HG03196 (cell line): ENCODE results near the gene BCL6B.

ENCODE experiments used
- ATAC-seq: cut with Tn5 transposase; IDR thresholded peaks from one replicate; pipeline ENCODE4 v1.9.1; 2021; ENCODE audit not compliant: unreplicated experiment

BCL6B gene

DNA sequence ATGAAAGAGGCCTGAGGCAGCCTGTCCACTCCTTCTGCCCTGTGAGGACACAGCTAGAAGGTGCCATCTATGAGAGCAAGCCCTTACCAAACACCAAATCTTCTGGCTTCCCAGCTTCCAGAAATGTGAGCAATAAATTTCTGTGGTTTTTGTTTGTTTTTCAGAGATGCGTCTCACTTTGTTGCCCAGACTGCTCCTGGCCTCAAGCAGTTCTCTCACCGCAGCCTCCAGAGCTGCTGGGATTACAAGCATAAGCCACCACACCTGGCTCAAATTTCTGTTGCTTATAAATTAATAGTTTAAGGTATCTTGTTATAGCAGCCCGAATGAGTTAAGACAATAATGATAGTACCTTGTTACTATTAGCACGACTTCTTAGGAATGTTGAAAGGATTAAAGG lies 33.5 kb downstream of the BCL6B start:
- ATAC-seq = no peak

DNA sequence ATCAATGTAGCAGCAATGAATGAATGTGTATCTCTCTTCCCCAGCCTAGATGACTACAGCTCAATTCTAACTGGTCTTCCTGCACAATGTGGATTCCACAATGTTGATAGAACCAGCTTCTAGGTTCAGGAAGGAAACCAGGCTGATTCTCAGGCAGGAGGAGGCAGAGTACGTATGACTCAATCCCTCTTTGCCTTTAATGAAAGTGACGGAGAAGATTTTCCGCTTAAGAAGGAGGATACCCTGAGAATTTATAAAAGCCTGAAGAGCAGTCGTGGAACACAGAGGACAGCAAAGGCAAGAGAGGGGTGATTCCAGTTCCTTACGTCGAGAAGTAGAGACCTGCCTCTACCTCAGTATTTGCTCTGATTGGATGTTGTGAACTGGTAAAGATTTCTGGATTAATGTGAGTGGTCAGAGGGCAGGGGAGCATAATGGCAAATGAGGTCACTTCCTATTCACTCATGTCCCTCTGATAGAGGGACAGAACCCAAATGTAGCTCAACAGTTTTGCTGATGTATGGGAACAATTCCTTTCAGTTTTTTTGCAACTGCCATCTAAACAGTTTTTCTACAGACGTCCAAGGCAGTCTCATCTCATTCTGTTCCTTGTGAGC lies 36.1 kb downstream of the BCL6B start:
- no peak for ATAC-seq

DNA sequence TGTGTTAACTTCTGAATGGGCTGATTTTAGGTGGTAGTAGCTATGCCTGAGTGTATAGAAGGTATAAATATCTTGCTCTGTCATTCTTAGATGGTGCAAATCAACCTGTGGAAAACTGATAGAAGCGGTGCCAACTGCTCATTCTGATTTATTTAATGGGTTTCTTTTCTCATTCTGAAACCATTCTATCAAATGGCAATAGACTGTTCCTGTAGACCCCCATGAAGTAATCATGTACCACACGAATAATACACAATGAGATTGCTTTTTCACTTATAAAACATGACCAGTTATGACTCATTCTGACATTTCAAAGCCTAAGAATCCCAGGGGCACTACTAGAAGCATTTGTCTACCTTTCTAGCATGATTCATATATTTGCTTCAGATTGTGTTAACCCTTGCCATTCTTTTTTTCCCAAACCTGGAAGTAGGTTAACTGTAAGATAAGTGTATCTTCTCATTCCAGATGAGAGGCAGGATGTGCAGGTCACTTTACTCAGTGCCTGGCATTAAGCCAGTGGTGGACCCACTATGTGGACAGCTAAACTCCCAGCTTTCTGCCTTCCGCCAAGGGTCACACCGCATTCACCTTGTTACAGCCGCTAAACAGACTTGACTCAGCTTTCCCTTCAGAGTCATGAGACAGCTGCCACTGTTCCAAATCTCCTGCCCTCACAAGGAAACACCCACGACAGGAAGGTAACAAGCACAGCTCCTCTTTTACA lies 37.5 kb downstream of the BCL6B start:
- ATAC-seq = no peak

DNA sequence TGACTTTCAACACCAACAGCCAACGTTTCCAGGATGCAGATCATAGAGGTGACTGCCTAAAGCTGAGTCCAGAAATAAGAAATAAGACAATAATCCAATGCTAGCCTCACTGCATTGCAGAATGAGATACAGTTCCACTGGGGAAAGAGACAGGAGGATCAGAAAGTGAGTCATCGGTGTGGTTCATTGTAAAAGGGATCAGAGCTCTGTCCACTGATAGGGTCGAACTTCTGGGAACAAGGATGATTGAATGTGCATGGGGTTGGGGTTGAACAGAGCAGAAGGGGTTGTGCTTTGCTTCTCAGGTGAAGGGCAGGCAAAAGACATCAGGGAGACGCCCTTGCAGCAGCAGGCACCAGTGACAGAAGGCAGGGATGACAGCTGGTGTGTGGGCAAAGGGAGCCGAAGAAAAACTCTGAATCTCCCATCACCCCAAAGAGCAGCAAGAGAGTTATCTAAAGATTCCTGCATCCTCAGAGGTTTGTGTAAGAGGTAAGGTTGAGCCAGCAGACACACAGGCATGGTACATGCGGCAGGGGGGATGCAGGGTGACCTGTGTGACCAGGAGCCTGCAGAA lies 40.8 kb downstream of the BCL6B start:
- ATAC-seq = no peak

DNA sequence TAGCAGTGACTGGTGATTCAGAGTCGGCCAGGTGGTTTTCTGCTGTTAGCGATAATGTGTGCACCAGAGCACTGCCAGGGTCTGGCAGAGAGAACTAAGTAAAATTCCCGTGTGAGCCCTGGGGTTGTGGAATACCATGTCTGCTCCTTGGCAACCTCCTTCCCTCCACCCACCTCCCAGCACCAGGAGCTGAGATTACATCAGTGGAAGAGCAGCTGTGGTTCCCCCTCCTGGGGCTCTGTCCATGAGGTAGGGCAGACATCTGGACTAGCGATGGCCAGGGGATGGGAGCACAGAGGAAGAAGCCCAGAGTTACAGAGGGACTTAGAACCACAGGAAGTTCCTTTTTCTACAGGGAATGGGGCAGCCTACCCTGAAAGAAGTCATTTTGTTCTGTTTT lies 41.4 kb downstream of the BCL6B start:
- ATAC-seq = no peak

DNA sequence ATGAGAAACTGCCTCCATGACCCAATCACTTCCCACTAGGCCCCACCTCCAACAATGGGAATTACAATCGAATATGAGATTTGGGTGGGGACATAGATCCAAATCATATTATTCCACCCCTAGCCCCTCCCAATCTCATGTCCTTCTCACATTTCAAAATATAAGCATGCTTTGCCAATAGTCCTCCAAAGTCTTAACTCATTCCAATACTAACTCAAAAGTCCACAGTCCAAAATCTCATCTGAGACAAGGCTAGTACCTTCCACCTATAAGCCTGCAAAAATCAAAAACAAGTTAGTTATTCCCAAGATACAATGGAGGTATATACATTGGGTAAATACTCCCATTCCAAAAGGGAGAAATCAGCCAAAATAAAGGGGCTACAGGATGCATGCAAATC lies 44.3 kb downstream of the BCL6B start:
- no peak for ATAC-seq

DNA sequence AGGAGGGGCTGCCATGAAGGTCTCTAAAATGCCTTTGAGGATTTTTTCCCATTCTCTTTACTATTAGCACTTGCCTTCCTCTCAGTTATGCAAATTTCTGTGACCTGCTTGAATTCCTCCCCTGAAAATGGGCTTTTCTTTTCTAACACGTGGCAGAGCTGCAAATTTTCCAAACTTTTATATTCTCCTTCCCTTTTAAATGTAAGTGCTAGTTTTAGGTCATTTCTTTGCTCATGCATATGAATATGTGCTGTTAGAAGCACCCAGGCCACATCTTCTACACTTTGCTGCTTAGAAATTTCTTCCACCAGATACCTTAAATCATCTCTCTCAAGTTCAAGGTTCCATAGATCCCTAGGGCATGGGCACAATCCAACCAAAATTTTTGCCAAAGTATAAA lies 45.4 kb downstream of the BCL6B start:
- ATAC-seq = no peak

DNA sequence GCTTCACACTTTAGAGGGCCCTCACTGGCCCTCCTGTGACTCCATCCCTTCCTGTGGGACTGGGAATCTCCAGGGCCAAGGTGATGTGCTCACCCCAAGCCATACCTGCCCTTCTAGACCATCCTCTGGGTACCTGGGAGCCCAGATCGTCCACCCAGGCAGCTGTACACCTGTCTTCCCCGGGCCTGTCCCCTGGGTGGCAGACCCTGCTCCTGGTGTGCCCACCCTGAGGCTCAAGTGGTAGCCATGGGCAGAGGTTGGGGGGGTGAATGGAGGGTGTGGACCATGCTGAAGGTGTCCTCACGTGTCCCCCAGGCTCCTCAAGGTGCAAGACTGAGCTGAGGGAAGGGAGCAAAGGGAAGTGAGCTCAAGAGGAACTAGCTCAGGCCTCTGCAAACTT lies 47.9 kb downstream of the BCL6B start:
- ATAC-seq = no peak

DNA sequence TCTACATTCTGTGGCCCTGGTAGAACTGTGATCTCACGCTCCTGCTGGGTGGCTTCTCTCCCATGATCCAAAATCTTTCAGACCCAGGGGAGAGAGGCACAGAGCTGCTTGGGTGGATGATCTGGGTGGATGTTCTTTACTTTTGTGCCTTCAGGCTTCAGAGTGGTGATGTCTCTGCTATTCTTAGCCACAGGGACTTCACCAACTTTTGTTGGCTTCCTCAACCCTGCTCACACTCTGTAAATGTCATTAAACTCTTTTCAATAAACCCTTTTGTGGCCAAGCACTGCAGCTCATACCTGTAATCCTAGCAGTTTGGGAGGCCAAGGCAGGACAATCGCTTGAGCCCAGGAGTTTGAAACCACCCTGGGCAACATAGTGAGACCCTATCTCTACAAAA lies 49.6 kb downstream of the BCL6B start:
- ATAC-seq = no peak

DNA sequence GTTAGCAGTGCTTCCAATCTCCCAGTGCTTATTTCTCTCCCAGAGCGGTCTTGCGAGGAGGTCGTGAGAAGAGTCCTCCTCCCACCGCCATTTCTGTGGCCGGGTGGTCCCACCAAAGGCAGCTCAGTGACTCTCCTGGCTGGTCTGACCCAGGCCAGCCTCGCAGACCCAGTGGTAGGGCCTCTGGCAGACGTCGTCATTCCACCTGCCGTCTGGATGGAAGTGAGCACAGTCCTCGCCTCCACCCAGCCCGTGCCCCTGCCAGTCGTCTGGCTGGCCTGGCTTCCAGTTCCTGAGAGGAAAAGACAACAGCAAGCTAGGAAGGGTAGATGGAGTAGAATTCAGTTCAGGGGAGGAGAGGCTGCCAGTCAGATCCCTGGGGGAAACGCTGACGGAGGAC lies 52.1 kb downstream of the BCL6B start:
- no peak for ATAC-seq

DNA sequence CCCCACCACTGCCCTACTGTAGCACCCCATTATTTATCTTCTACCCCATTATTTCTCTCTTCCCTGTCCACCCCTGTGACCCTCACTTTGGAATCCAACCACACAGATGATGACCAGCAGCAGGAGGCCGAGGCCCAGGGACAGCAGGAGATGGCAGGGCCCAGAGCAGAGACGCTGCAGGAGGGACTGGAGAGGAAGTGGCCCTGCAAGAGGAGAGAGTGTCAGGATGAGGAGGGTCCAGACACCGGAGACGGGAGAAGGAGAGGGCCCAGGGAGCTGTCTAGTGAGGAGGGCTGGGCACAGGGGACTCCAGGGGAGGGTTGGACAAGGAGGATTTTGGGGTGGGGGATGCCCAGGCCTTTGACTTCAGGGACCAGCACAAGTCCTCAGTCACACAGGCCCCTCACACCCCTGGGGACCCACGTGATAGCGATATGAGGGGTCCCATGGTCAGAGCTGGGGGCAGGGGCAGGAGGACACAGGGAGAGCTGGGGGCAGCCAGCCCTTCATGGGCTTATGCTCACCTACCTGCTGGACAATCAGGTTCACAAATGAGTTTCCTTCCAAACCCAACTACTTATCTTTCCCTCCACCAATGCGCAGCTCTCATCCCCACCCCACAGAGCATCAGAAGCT lies 55.2 kb downstream of the BCL6B start:
- no peak for ATAC-seq

DNA sequence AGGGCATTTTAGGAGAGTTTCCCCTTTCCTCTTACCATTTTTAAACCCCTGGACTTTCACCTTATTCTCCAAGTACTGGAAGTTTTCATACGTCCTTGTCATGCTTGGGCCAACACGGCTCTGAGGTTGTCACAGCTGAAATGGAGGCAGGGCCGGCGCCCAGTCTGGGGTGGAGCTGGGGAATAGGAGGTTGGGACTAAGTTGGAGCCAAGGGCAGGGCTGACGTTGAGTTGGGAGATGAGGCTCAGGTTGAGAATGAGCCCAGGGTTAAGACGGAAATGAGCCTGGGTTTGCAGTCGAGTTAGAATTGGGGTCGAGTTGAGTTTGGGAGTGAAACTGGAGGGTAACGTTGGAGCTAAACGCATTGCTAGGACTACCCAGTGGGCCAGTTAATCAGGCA lies 55.9 kb downstream of the BCL6B start:
- no peak for ATAC-seq
